ENCODE results near the gene FBXL16. TPM values are rescaled to one million over a fixed set of nuclear protein-coding genes. Genes with fewer than 3 reads are reported as not detected.
"Not testable (repeated sequence)": the region's sequence is repeated elsewhere in the genome, so short reads cannot be mapped to it uniquely, and the experiment has no call there.

FBXL16 gene
- total RNA-seq, 2 donors from 2014 or later, result 0.26 TPM; not detected in 1

- Mint-ChIP-seq H3K4me3 (no peak overlapping the region), H3K36me3 (no peaks in the 10 kb centered on the region), H3K27ac (no peak overlapping the region), H3K9me3 (no peaks in the 10 kb centered on the region), H3K4me1 (ENCODE audit: low read depth in 2 of 2) (peaks cover 0 to 7% of the 10 kb centered on the region in 2 donors), H3K27me3 (peaks cover 0 to 3% of the 10 kb centered on the region in 2 donors)
- DNase-seq (ENCODE audit: low spot score) (no peak), ATAC-seq (no peak)
Observed at GRCh38 chr16:714079-714478, 8.5 kb upstream of the FBXL16 start.

- not testable (repeated sequence) for DNase-seq (ENCODE audit: low spot score); ATAC-seq; H3K4me1 Mint-ChIP-seq (ENCODE audit: low read depth in 2 of 2); H3K27me3 Mint-ChIP-seq; H3K36me3 Mint-ChIP-seq; H3K9me3 Mint-ChIP-seq; H3K4me3 Mint-ChIP-seq; H3K27ac Mint-ChIP-seq
Observed at GRCh38 chr16:712740-713250, 7.2 kb upstream of the FBXL16 start.

GRCh38 chr16:711548-712320 lies 6.1 kb upstream of the FBXL16 start:
- H3K9me3 Mint-ChIP-seq, result no peaks in the 10 kb centered on the region
- H3K4me1 Mint-ChIP-seq (ENCODE audit: low read depth in 2 of 2), result peaks cover 0 to 3% of the 10 kb centered on the region in 2 donors
- H3K36me3 Mint-ChIP-seq, result no peaks in the 10 kb centered on the region
- peaks cover 0 to 11% of the 10 kb centered on the region in 2 donors for H3K27me3 Mint-ChIP-seq
- ATAC-seq (peak; percentile 71 to 75), DNase-seq (ENCODE audit: low spot score) (peak; percentile 83)
- H3K27ac Mint-ChIP-seq, result no peak overlapping the region
- no peak overlapping the region for H3K4me3 Mint-ChIP-seq

- H3K36me3 Mint-ChIP-seq, result no peaks in the 10 kb centered on the region
- H3K9me3 Mint-ChIP-seq, result no peaks in the 10 kb centered on the region
- ATAC-seq (no peak), DNase-seq (ENCODE audit: low spot score) (no peak)
- H3K27me3 Mint-ChIP-seq, result peaks cover 0 to 11% of the 10 kb centered on the region in 2 donors
- no peak overlapping the region for H3K27ac Mint-ChIP-seq
- H3K4me3 Mint-ChIP-seq, result no peak overlapping the region
- peaks cover 0 to 3% of the 10 kb centered on the region in 2 donors for H3K4me1 Mint-ChIP-seq (ENCODE audit: low read depth in 2 of 2)
Observed at GRCh38 chr16:711084-711483, 5.5 kb upstream of the FBXL16 start.

GRCh38 chr16:710500-711075 lies 5.0 kb upstream of the FBXL16 start:
- peaks cover 0 to 3% of the 10 kb centered on the region in 2 donors for H3K4me1 Mint-ChIP-seq (ENCODE audit: low read depth in 2 of 2)
- H3K9me3 Mint-ChIP-seq, result no peaks in the 10 kb centered on the region
- ATAC-seq, result no peak
- peaks cover 0 to 11% of the 10 kb centered on the region in 2 donors for H3K27me3 Mint-ChIP-seq
- no peak for DNase-seq (ENCODE audit: low spot score)
- no peak overlapping the region for H3K27ac Mint-ChIP-seq
- H3K4me3 Mint-ChIP-seq, result no peak overlapping the region
- no peaks in the 10 kb centered on the region for H3K36me3 Mint-ChIP-seq

GRCh38 chr16:709566-710499 lies 4.2 kb upstream of the FBXL16 start:
- no peak overlapping the region for H3K27ac Mint-ChIP-seq

GRCh38 chr16:708959-709358 lies 3.4 kb upstream of the FBXL16 start:
- Mint-ChIP-seq H3K27me3 (peaks cover 0 to 13% of the 10 kb centered on the region in 2 donors), H3K9me3 (no peaks in the 10 kb centered on the region), H3K4me1 (ENCODE audit: low read depth in 2 of 2) (peaks cover 0 to 3% of the 10 kb centered on the region in 2 donors), H3K36me3 (no peaks in the 10 kb centered on the region), H3K4me3 (no peak overlapping the region), H3K27ac (no peak overlapping the region)
- DNase-seq (ENCODE audit: low spot score), result no peak
- ATAC-seq, result no peak

More at GRCh38 chr16:709566-710499, 4.2 kb upstream of the FBXL16 start:
- no peaks in the 10 kb centered on the region for H3K9me3 Mint-ChIP-seq
- H3K27me3 Mint-ChIP-seq, result peaks cover 0 to 11% of the 10 kb centered on the region in 2 donors
- peaks cover 0 to 3% of the 10 kb centered on the region in 2 donors for H3K4me1 Mint-ChIP-seq (ENCODE audit: low read depth in 2 of 2)
- H3K36me3 Mint-ChIP-seq, result no peaks in the 10 kb centered on the region
- ATAC-seq (no peak), DNase-seq (ENCODE audit: low spot score) (no peak)
- no peak overlapping the region for H3K4me3 Mint-ChIP-seq

- H3K36me3 Mint-ChIP-seq, result no peaks in the 10 kb centered on the region
- H3K4me3 Mint-ChIP-seq, result no peak overlapping the region
- DNase-seq (ENCODE audit: low spot score), result no peak
- no peaks in the 10 kb centered on the region for H3K9me3 Mint-ChIP-seq
- H3K27me3 Mint-ChIP-seq, result peaks cover 0 to 13% of the 10 kb centered on the region in 2 donors
- no peak overlapping the region for H3K27ac Mint-ChIP-seq
- peaks cover 0 to 3% of the 10 kb centered on the region in 2 donors for H3K4me1 Mint-ChIP-seq (ENCODE audit: low read depth in 2 of 2)
- ATAC-seq, result no peak
Observed at GRCh38 chr16:708019-708418, 2.4 kb upstream of the FBXL16 start.

GRCh38 chr16:707062-707538 lies 1.5 kb upstream of the FBXL16 start:
- H3K4me3 Mint-ChIP-seq, result no peak overlapping the region
- no peak for DNase-seq (ENCODE audit: low spot score)
- H3K36me3 Mint-ChIP-seq, result no peaks in the 10 kb centered on the region
- no peaks in the 10 kb centered on the region for H3K9me3 Mint-ChIP-seq
- H3K4me1 Mint-ChIP-seq (ENCODE audit: low read depth in 2 of 2), result no peaks in the 10 kb centered on the region
- ATAC-seq, result no peak
- H3K27me3 Mint-ChIP-seq, result peaks cover 7 to 16% of the 10 kb centered on the region in 2 donors
- no peak overlapping the region for H3K27ac Mint-ChIP-seq

GRCh38 chr16:706189-707061 lies 824 bp upstream of the FBXL16 start:
- H3K4me1 Mint-ChIP-seq (ENCODE audit: low read depth in 2 of 2), result no peaks in the 10 kb centered on the region
- H3K27ac Mint-ChIP-seq, result no peak overlapping the region
- no peak overlapping the region for H3K4me3 Mint-ChIP-seq
- no peaks in the 10 kb centered on the region for H3K36me3 Mint-ChIP-seq
- no peak for ATAC-seq
- peaks cover 9 to 17% of the 10 kb centered on the region in 2 donors for H3K27me3 Mint-ChIP-seq
- H3K9me3 Mint-ChIP-seq, result no peaks in the 10 kb centered on the region
- DNase-seq (ENCODE audit: low spot score), result no peak

- H3K4me1 Mint-ChIP-seq (ENCODE audit: low read depth in 2 of 2), result no peaks in the 10 kb centered on the region
- ATAC-seq (no peak), DNase-seq (ENCODE audit: low spot score) (no peak)
- no peaks in the 10 kb centered on the region for H3K36me3 Mint-ChIP-seq
- H3K27me3 Mint-ChIP-seq, result peaks cover 9 to 17% of the 10 kb centered on the region in 2 donors
- no peak overlapping the region for H3K27ac Mint-ChIP-seq
- H3K4me3 Mint-ChIP-seq, result no peak overlapping the region
- H3K9me3 Mint-ChIP-seq, result no peaks in the 10 kb centered on the region
Observed at GRCh38 chr16:704552-705380, 835 bp downstream of the FBXL16 start.

- Mint-ChIP-seq H3K27me3 (peaks cover 9 to 17% of the 10 kb centered on the region in 2 donors), H3K27ac (no peak overlapping the region), H3K4me1 (ENCODE audit: low read depth in 2 of 2) (no peaks in the 10 kb centered on the region), H3K9me3 (no peaks in the 10 kb centered on the region), H3K4me3 (no peak overlapping the region), H3K36me3 (no peaks in the 10 kb centered on the region)
- ATAC-seq, result no peak
- DNase-seq (ENCODE audit: low spot score), result no peak
Observed at GRCh38 chr16:704047-704446, 1.6 kb downstream of the FBXL16 start.

Data from natural killer cell treated with Interleukin-12 subunit alpha and Interleukin-12 subunit beta and Interleukin-15 and Interleukin-18, amount 100 ng/mL, for 72 hours (primary cell).